ENCODE data around the gene SCD5. TPM values are rescaled to one million over a fixed set of nuclear protein-coding genes. Genes with fewer than 3 reads are reported as not detected.

SCD5 gene
- total and polyA plus RNA-seq, 2 of the 8 experiments (the other 6 are each of a cell fraction or from before 2014, with no cell fraction given), result 0.92 to 1.2 TPM

GRCh38 chr4:82770607-82771006, 28.0 kb downstream of the SCD5 start:
- Histone ChIP-seq H4K91ac (replicated peaks; ENCODE audit: insufficient read length, low read length) (no peak overlapping the region), H2BK20ac (ENCODE audit: low read length) (no peak overlapping the region), H4K20me1 (replicated peaks in 1 of 2; ENCODE audit: control insufficient read depth in 1 of 2, insufficient read depth in 2 of 2, low read length in 2 of 2) (no peaks in the 10 kb centered on the region), H3K23ac (ENCODE audit: insufficient read length) (no peak overlapping the region), H3K79me1 (ENCODE audit: low read depth, low read length) (no peaks in the 10 kb centered on the region), H3K4ac (replicated peaks; ENCODE audit: insufficient read length, low read depth, low read length) (no peak overlapping the region), H3K18ac (ENCODE audit: extremely low read depth, low read length) (no peak overlapping the region), H3K56ac (replicated peaks; ENCODE audit: insufficient read length, low read depth, low read length) (no peak overlapping the region), H2BK120ac (replicated peaks; ENCODE audit: low read depth, low read length) (no peak overlapping the region), H3K36me3 (ENCODE audit: control insufficient read depth in 2 of 4, insufficient read depth in 4 of 4, low read length in 3 of 4) (no peaks in the 10 kb centered on the region), H3K4me1 (replicated peaks in 1 of 4; ENCODE audit: control insufficient read depth in 3 of 4, insufficient read depth in 4 of 4, low read length in 3 of 4) (no peaks in the 10 kb centered on the region), H3K27me3 (replicated peaks in 1 of 4; ENCODE audit: control insufficient read depth in 3 of 4, extremely low read depth in 1 of 4, insufficient read depth in 3 of 4, low read length in 3 of 4) (peaks cover 0 to 5% (median 0%) of the 10 kb centered on the region in 4 experiments; a peak in 3 of 7 replicates), H2BK12ac (ENCODE audit: low read depth, low read length) (no peak overlapping the region), H3K4me2 (ENCODE audit: insufficient read depth in 1 of 2, low read depth in 2 of 2, low read length in 2 of 2) (no peak overlapping the region), H3K23me2 (ENCODE audit: low read depth, low read length) (no peaks in the 10 kb centered on the region), H3K4me3 (ENCODE audit: extremely low read depth in 1 of 4, insufficient read depth in 2 of 4, low read depth in 3 of 4, low read length in 4 of 4) (no peak overlapping the region), H4K8ac (ENCODE audit: extremely low read depth, insufficient read depth, low read length) (no peak overlapping the region), H3K14ac (ENCODE audit: insufficient read length) (no peak overlapping the region), H4K5ac (ENCODE audit: insufficient read length, low read depth, low read length) (no peak overlapping the region), H2BK5ac (ENCODE audit: low read depth, low read length) (no peak overlapping the region), H3K9me3 (ENCODE audit: insufficient read depth in 2 of 2, low read depth in 1 of 2, low read length in 1 of 2) (0 out of 4 replicates have a peak, but pooled peaks cover 0 to 2% of the 10 kb centered on the region in 2 experiments), H3K9ac (replicated peaks in 1 of 4; ENCODE audit: extremely low read depth in 1 of 4, low read depth in 3 of 4, low read length in 3 of 4) (no peak overlapping the region), H3K79me2 (ENCODE audit: control insufficient read depth in 1 of 2, insufficient read depth in 2 of 2, low read length in 2 of 2) (no peaks in the 10 kb centered on the region), H2AK5ac (ENCODE audit: low read depth, low read length) (no peak overlapping the region), H2AFZ (ENCODE audit: low read length) (no peak overlapping the region), H2BK15ac (ENCODE audit: low read length) (no peak overlapping the region), H3K27ac (ENCODE audit: low read depth, low read length) (no peak overlapping the region)
- CTCF ChIA-PET (ENCODE audit: partially characterized antibody), result interaction anchor here (0.8 to 1.8 kb wide), 4 partner anchors 8 to 32 kb away, joined by 3 to 6 read pairs (median 4); no protein-coding TSS in a partner anchor
- 88% methylated on average over 3 of the region's 3 CpGs; no CpG with 5 or more reads in 1 of the 2 experiments for WGBS, 2 experiments (ENCODE audit: extremely low coverage in 1 of 2, insufficient coverage in 1 of 2, insufficient read length in 1 of 2, insufficient replicate concordance in 2 of 2, low coverage in 1 of 2, low lambda C conversion rate in 2 of 2, missing lambda C conversion rate in 1 of 2)
- DNase-seq (ENCODE audit: low read depth in 1 of 2, low spot score in 2 of 2) (no peak), FAIRE-seq (no peak)
- POLR2A ChIA-PET (ENCODE audit: partially characterized antibody), result interaction anchor here (0.6 to 1.2 kb wide), 2 partner anchors 10 to 23 kb away, joined by 3 read pairs; no protein-coding TSS in a partner anchor
- no peak for TF ChIP-seq TCF12 (IDR thresholded peaks at IDR 0.05; ENCODE audit: low read depth, low read length)
- TF ChIP-seq ATF3 (IDR thresholded peaks at IDR 0.05; ENCODE audit: insufficient read depth, low read depth, low read length), result no peak
- no peak for TF ChIP-seq SIX5 (IDR thresholded peaks at IDR 0.05; ENCODE audit: low read depth, low read length)
- no peak for TF ChIP-seq EP300 (IDR thresholded peaks at IDR 0.05; ENCODE audit: borderline replicate concordance in 1 of 2, low read depth in 2 of 2, low read length in 2 of 2)
- no peak for TF ChIP-seq ASH2L (IDR thresholded peaks at IDR 0.05; ENCODE audit: low read length)
- TF ChIP-seq RXRA (IDR thresholded peaks at IDR 0.05; ENCODE audit: insufficient read depth, low read depth, low read length), result no peak
- TF ChIP-seq TAF7 (optimal IDR thresholded peaks at IDR 0.05; ENCODE audit: borderline replicate concordance, low read depth, low read length), result no peak
- TF ChIP-seq TEAD4 (IDR thresholded peaks at IDR 0.05; ENCODE audit: low read depth, low read length), result no peak
- no peak for TF ChIP-seq GABPA (IDR thresholded peaks at IDR 0.05; ENCODE audit: borderline replicate concordance, insufficient read depth, low read length)
- TF ChIP-seq MAFK (IDR thresholded peaks at IDR 0.05; ENCODE audit: low read depth, low read length), result no peak
- TF ChIP-seq FOSL1 (IDR thresholded peaks at IDR 0.05; ENCODE audit: insufficient read depth, low read depth, low read length), result no peak
- no peak for TF ChIP-seq MAX (IDR thresholded peaks at IDR 0.05)
- no peak for TF ChIP-seq CREB1 (IDR thresholded peaks at IDR 0.05)
